Ramos (cell line): Measurements from ENCODE around the gene NAV2.

Source experiments
- in situ Hi-C: fragments of 300-500 bp; cut with MboI; formaldehyde crosslinking; loops from one replicate; pipeline ENCODE4 v1.14.3; 2022; ENCODE audit warnings: low sequenced_read_pairs; ENCODE audit not compliant: unreplicated experiment

Gene NAV2

DNA sequence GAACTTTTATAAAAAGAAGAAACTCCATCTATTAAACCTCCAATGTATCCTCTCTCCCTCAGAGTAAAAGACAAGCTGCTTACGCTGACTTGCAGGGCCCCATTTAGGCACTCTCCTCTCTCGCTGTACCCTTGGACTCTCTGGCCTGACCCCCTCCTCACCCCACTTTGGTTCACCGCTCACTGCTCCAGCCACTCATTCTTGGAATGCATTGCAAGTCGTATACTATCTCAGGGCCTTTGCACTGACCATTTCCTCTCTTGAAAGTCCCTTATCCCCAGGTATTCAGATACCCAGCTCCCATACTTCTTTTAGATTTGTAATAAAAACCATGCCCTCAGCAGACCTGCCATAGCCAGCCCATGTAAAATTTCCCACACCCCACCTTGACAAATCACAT lies 308.1 kb downstream of the NAV2 start:
- in situ Hi-C loops: no loop called here

DNA sequence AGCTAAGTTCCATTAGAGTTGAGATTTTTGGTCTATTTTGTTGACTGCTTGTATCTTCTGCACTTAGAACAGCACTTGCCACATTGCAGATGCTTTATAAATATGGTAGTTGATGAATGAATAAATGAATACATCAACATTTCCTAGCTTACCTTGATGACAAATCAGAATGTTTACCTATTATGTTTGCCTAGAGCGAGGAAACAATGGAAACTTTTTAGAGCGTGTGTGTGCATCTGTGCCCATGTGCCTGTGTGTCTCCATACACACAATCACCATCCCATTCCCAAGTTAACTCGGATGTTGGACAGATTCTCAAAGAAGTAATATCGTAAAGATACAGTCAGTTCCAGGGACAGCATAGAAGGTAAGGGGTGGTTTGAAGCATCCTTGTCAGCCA lies 308.6 kb downstream of the NAV2 start:
- in situ Hi-C loops: no loop called here

GRCh38 chr11:20021771-20022362 lies 309.2 kb downstream of the NAV2 start:
- in situ Hi-C loops: no loop called here

- in situ Hi-C loops: no loop called here
Observed at GRCh38 chr11:20022363-20023081, 309.9 kb downstream of the NAV2 start.

DNA sequence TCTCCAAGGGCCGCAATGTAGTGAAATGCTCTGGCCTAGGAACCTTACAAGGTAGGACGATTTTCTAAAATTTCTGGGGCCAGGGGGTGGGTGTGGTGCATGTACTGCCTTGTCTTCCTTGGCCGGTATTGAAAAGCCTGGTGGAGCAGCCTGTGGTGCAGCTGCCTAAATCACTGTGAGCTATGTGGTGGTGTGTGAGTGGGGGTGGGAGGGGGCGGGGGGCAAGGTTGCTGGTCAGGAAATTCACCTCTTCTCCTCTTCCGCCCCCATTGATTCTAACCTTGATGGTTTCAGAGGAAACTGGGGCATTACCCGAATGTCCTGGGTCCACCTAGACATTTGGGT lies 310.4 kb downstream of the NAV2 start:
- in situ Hi-C loops: no loop called here

DNA sequence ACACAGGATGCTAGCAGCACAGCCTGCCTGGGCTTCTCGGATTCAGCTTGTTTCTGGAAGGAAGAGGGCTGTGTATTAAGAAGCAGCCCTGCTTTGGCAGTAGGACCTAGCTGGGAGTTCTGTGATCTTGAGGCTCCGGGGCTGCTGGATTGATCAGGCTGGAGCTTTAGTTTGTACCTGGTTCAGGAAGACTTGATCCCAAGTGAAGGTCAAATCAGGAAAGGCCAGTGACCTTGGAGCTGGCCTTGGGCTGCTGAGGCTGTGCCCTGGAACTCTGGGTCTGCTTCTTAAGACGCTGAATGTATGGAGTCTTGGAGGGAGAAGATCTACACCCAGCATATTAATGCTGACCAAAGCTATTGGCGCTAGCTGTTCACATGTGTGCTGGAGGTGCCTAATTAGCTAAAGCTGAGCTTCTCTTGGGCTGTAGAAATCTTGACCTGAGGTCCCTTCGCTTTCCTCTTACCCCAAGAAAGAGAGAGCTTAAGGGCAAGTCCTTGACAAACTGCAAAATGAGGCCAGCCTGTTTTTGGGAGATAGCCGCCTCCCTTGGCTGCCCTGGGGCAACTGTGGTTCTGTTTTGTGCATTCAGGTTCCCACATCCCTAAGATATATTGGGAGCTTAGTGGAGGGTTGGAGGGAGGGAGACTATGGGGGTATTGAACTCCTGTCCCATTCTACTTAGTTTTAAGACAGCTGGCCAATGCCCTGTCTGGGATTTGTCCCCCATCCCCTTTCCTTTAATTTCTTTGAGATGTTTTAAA lies 311.7 kb downstream of the NAV2 start:
- in situ Hi-C loops: no loop called here

- in situ Hi-C loops: no loop called here
Observed at GRCh38 chr11:20025332-20025840, 312.7 kb downstream of the NAV2 start.

DNA sequence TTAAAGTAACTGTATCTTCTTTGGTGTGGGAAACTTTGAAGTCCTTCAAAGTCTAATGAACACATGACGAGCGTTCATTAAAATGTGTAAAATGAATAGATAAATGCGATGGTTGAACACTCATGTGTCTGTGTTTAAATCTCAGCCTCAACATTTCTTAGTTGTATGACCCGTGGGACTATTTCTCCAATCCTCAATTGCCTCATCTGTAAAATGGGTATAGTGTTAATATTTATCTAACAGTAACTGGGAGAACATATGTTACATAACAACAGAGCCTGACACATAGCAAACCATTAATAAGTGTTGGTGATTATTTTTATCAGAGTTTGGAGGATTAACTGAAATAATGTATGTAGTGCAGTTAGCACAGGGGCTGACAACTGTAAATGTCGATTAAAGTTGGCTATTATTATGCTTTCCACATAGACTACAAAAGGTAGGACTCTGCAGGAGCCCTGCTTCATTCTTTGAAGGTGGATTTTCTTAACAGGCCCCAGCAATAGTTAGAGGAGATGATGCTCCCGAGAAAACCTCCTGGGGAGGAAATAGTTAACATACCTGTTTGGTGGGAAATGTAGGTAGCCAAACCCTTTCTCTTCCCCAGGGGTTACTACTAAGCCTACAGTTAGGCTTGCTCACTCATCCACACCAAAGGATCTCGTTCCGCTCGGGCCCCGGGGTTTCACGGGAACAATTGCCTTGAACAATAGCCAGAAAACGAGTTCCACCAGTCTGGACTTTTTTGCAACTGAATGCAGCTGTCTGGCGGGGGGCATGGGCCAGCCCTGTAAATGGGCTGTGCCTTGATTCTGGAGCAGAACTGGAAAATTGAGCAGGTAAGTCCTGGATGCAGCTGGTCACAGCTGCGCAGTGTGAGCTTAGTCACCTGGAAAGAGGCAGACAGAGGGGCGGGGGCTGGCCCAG lies 314.3 kb downstream of the NAV2 start:
- in situ Hi-C loops: no loop called here

DNA sequence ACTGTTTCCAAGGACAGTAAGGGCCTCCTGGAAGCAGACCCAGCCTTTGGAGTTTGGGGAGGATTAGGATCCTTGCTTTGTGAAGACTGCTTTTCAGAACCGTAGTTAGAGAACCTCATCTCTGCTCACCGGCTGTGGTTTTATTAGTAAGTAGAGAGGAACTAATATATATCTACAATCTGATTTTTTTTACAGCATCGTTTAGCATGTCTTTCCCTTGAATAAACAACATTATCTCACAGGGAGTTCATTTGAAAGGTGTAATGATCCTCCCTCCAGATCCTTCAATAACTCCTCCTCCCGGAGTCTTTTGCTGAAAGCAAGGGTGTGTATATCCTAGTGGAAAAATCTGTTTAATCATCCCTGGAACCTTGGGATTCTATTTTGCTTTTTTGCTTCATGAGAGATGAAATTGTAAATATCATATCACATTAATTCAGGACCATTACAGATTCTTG lies 314.9 kb downstream of the NAV2 start:
- in situ Hi-C loops: no loop called here

DNA sequence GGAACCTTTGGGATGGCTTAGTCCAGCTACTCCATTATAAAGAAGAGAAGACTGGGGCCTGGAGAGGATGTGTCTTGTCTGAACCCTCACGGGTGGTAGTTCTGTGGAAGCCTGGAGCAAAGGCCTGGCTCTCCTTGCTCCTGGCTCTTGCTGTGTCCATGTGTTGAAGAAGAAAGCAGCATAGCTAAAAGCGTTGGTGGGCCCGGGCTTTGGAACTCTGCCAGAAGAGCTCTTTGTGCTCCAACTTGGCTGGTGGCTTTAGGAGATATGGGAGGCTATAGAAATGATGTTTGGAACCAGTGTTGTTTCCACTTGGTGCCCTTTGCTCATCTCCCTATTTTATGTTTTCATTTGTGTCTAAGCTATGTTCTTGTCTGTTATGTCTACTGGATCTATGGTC lies 316.6 kb downstream of the NAV2 start:
- in situ Hi-C loops: no loop called here

- in situ Hi-C loops: no loop called here
Observed at GRCh38 chr11:20030472-20030871, 317.8 kb downstream of the NAV2 start.

DNA sequence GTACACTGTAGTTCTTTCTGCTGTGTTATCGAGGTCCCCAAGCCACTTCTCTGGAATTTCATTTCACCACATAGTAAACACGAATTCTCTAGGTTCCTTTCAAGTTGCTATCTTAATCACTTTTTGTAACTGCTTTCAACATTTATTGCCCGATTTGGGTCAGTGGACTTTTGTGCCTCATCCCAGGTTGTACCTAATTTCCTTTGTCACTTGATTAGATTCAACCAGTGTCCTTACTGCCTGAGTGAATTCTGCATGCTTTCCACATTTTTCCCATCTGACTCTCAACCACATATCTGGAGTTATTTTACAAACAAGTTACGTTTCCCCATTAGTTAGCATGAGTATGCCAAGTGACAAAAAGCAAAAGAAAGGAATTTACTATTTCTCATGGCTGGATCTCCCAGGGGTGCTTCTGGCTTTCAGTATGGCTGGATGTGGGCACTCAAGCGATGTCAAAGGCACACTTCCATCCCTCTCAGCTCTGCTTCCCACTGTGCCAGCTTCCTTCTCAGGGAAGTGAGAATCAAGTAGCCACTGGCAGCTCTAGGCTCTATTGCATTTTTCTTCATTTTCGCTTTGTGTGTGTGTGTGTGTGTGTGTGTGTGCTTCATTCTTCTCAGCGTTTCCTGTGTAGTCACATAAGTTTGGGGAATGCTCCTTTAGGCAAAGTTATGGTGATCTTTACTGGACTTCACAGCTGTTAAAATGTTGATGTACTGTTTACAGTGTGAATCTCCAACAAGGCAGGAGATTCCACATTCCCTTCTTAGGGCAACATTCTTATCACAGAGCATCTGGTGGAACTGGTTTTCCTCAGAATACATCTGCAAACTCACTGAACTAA lies 318.7 kb downstream of the NAV2 start:
- in situ Hi-C loops: no loop called here

DNA sequence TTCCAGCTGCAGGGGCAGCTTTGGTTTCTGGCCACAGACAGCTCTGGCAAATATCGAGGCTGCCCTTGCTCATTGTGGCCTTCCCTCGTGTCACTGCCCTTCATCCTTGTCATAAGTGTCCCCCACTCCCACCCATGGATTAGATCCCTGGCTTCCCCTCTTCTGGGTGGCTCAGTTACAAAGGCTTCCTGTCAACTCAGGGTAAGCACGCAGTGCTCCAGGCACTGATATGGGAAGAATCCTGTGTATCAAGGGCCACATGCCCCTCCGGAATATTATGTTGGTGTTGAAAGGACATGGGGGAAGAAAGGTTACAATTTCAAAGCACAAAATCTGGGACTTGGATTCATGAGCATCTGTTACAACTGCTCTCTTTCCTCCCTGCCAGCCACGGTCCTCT lies 319.5 kb downstream of the NAV2 start:
- in situ Hi-C loops: no loop called here

GRCh38 chr11:20032577-20033260 lies 320.1 kb downstream of the NAV2 start:
- in situ Hi-C loops: no loop called here

DNA sequence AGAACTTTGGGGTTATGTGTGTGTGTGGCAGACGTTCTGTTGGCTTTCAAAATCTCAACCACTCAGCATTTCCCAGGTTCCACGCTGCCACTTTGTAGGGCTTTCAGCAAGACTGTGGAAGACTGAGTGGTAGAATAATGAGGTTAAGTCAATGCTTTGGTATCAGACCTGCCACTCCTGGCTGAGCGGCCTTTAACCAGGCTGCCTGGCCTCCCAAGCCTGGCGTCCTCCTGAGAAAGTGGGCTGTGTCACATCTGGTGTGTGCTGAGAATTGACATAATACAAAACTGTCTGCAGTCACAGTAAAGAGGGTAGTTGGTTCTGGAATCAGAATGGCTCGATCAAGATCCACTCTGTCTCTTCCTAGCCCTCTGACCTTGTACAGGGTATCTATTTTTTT lies 321.2 kb downstream of the NAV2 start:
- in situ Hi-C loops: no loop called here

GRCh38 chr11:20034941-20035340 lies 322.3 kb downstream of the NAV2 start:
- in situ Hi-C loops: no loop called here

- in situ Hi-C loops: no loop called here
Observed at GRCh38 chr11:20035375-20035700, 322.7 kb downstream of the NAV2 start.

DNA sequence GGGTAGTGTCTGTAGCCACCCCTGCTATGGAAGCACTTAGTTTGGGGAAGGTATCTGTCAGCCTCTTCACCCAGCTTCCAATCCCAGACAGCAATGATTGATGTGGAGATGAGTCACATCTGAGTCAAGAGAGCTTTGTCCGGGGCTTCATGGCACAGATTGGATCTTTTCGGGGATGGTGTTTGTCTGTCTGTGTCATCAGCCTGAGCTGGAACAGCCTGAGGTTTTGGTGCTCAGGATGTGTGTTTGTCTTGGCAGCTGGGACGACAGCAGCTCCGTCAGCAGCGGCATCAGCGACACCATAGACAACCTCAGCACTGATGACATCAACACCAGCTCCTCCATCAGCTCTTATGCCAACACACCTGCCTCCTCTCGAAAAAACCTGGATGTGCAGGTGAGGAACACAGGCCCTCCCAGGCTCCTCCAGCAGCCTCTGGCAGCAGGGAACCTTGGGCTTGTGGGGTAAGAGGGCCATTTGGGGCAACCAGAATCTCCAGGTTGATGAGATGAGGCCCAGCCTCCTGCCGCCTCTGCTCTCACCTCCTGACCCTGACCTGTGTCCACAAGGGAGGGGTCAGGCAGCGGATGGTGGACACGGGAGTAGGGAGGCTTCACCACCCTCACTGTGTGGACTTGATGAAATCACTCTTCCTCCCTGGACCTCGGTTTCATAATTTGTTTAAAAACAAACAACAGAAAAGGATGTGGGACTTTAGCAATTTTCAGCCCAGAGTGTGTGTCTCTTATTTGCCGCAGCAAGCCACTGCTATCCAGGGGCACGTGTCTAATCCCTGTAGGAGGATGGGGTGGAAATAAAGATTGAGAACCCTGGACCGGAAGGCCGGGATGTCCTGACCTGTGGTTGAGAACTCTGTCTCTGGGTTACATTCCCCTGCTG lies 323.3 kb downstream of the NAV2 start:
- in situ Hi-C loops: no loop called here
